ENCODE data around the gene AGAP2. TPM values are rescaled to one million over a fixed set of nuclear protein-coding genes. Genes with fewer than 3 reads are reported as not detected.

The AGAP2 gene
- total and polyA plus RNA-seq, 2 donors (not counting 1 experiment from before 2014, with no cell fraction given), result 22.2 to 27.0 TPM

GRCh38 chr12:57745485-57745881 is 6.9 kb upstream of the AGAP2 start:
- Mint-ChIP-seq H3K27me3 (no peaks in the 10 kb centered on the region), H3K9me3 (ENCODE audit: insufficient read depth) (no peaks in the 10 kb centered on the region), H3K27ac (peak overlapping the region; percentile 91), H3K4me3 (peak overlapping the region; percentile 92), H3K4me1 (peaks cover 47% of the 10 kb centered on the region)
- Histone ChIP-seq H3K27ac (ENCODE audit: low read length in 2 of 2) (peak overlapping the region; percentile 80 to 94), H3K27me3 (replicated peaks in 1 of 4; ENCODE audit: control extremely low read depth in 1 of 4, control insufficient read depth in 3 of 4, insufficient read depth in 4 of 4, low read length in 3 of 4) (no peaks in the 10 kb centered on the region), H3K4me2 (replicated peaks; ENCODE audit: low read depth, low read length, poor library complexity, severe bottlenecking) (peak overlapping the region; percentile 91), H2AFZ (ENCODE audit: insufficient read depth, low read depth, low read length, poor library complexity, severe bottlenecking) (peak overlapping the region; percentile 74), H3K4me3 (ENCODE audit: control extremely low read depth in 1 of 5, extremely low read depth in 1 of 5, insufficient read depth in 1 of 5, low read depth in 2 of 5, low read length in 4 of 5) (peak overlapping the region; percentile 68 to 90 (median 86)), H4K20me1 (ENCODE audit: control insufficient read depth, insufficient read depth, low read length, poor library complexity, severe bottlenecking) (peaks cover 5% of the 10 kb centered on the region), H3K9ac (ENCODE audit: low read length) (peak overlapping the region; percentile 94), H3K36me3 (replicated peaks in 1 of 2; ENCODE audit: control extremely low read depth in 1 of 2, control insufficient read depth in 1 of 2, extremely low read depth in 1 of 2, insufficient read depth in 2 of 2, low read length in 1 of 2) (peaks cover 2 to 36% of the 10 kb centered on the region in 2 experiments), H3K79me2 (ENCODE audit: control insufficient read depth, insufficient read depth, low read length) (peaks cover 50% of the 10 kb centered on the region), H3K4me1 (ENCODE audit: control insufficient read depth in 2 of 2, insufficient read depth in 2 of 2, low read length in 2 of 2) (peaks cover 29 to 47% of the 10 kb centered on the region in 2 donors), H3K9me3 (ENCODE audit: control extremely low read depth in 1 of 3, control insufficient read depth in 2 of 3, insufficient read depth in 1 of 3, low read length in 2 of 3) (no peaks in the 10 kb centered on the region)
- ATAC-seq (ENCODE audit: low read depth) (no peak), DNase-seq (no peak)
- intact Hi-C loops (cut with micrococcal nuclease), result no loop called here
- ChIA-PET CTCF (interaction anchor here (0.8 to 1.5 kb wide), 4 partner anchors 11 to 162 kb away, joined by 3 to 10 read pairs (median 6); partner anchors contain the start of gene OS9), POLR2A (interaction anchor here (0.6 to 1.3 kb wide), 2 partner anchors 11 to 1109 kb away, joined by 4 to 7 read pairs; no protein-coding TSS in a partner anchor)
- 84% methylated on average over 3 of the region's 8 CpGs for WGBS (ENCODE audit: insufficient coverage)
- no peak for TF ChIP-seq EZH2 (IDR thresholded peaks at IDR 0.05; ENCODE audit: borderline replicate concordance, insufficient read depth, low read depth, low read length, poor library complexity, severe bottlenecking)

DNA sequence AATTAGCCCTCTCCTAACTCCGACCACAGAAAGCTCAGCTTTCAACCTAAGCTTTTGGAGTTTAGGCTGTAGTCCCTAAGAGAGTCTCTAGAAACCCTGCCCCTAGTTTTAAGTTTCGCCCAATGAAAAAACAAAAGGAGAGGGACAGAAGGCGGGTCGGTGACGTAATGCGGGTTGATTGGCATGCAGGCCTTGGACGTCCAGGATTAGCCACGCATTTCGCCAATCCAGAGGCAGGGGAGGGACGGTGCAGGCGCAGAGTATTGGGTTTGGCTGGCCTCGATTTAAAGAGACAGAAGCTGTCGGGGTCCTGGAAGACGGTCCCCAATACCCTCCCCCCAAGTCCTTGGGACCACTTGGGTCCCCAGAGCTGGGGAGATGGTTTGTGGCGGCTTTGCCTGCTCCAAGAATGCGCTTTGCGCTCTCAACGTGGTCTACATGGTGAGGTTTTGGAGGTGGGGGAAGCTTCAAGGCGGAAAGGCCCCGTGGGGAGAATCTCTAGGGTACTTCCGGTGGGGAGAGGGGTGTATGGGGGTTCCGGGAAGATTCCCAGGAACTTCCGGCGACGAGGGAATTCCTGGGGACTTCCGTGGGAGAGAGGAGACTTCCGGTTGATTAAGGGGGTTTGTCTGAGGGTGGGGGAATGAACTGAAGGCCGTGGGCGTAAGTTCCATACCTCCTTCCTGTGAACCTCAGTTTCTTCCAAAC is 6.4 kb upstream of the AGAP2 start, which contains the start of gene TSPAN31:
TSPAN31 (plus strand) TSS at position 263 of the 708 bp plus-strand sequence; CDS start at position 379, 116 bp downstream.
- Histone ChIP-seq H3K27me3 (replicated peaks in 1 of 4; ENCODE audit: control extremely low read depth in 1 of 4, control insufficient read depth in 3 of 4, insufficient read depth in 4 of 4, low read length in 3 of 4) (no peaks in the 10 kb centered on the region), H3K9ac (ENCODE audit: low read length) (peak within 1 kb of the TSS; percentile 94), H2AFZ (ENCODE audit: insufficient read depth, low read depth, low read length, poor library complexity, severe bottlenecking) (peak within 1 kb of the TSS; percentile 74), H3K4me3 (ENCODE audit: control extremely low read depth in 1 of 5, extremely low read depth in 1 of 5, insufficient read depth in 1 of 5, low read depth in 2 of 5, low read length in 4 of 5) (peak within 1 kb of the TSS; percentile 68 to 90 (median 86)), H4K20me1 (ENCODE audit: control insufficient read depth, insufficient read depth, low read length, poor library complexity, severe bottlenecking) (peaks cover 11% of the 10 kb centered on the region), H3K9me3 (ENCODE audit: control extremely low read depth in 1 of 3, control insufficient read depth in 2 of 3, insufficient read depth in 1 of 3, low read length in 2 of 3) (no peaks in the 10 kb centered on the region), H3K27ac (ENCODE audit: low read length in 2 of 2) (peak within 1 kb of the TSS; percentile 80 to 94), H3K4me2 (replicated peaks; ENCODE audit: low read depth, low read length, poor library complexity, severe bottlenecking) (peak within 1 kb of the TSS; percentile 91), H3K79me2 (ENCODE audit: control insufficient read depth, insufficient read depth, low read length) (peaks cover 51% of the 10 kb centered on the region), H3K4me1 (ENCODE audit: control insufficient read depth in 2 of 2, insufficient read depth in 2 of 2, low read length in 2 of 2) (peaks cover 33 to 52% of the 10 kb centered on the region in 2 donors), H3K36me3 (replicated peaks in 1 of 2; ENCODE audit: control extremely low read depth in 1 of 2, control insufficient read depth in 1 of 2, extremely low read depth in 1 of 2, insufficient read depth in 2 of 2, low read length in 1 of 2) (peaks cover 2 to 36% of the 10 kb centered on the region in 2 experiments)
- peak; percentile 86 for ATAC-seq (ENCODE audit: low read depth)
- intact Hi-C loops (cut with micrococcal nuclease), result loop anchor here (1.0 to 5.0 kb wide), 4 partner anchors 7 to 113 kb away; partner anchors contain the start of genes B4GALNT1, CDK4, OS9 and TSFM
- TF ChIP-seq, protein P1, sequence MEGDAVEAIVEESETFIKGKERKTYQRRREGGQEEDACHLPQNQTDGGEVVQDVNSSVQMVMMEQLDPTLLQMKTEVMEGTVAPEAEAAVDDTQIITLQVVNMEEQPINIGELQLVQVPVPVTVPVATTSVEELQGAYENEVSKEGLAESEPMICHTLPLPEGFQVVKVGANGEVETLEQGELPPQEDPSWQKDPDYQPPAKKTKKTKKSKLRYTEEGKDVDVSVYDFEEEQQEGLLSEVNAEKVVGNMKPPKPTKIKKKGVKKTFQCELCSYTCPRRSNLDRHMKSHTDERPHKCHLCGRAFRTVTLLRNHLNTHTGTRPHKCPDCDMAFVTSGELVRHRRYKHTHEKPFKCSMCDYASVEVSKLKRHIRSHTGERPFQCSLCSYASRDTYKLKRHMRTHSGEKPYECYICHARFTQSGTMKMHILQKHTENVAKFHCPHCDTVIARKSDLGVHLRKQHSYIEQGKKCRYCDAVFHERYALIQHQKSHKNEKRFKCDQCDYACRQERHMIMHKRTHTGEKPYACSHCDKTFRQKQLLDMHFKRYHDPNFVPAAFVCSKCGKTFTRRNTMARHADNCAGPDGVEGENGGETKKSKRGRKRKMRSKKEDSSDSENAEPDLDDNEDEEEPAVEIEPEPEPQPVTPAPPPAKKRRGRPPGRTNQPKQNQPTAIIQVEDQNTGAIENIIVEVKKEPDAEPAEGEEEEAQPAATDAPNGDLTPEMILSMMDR (IDR thresholded peaks at IDR 0.05), result no peak
- TF ChIP-seq EZH2 (IDR thresholded peaks at IDR 0.05; ENCODE audit: borderline replicate concordance, insufficient read depth, low read depth, low read length, poor library complexity, severe bottlenecking), result no peak
- POLR2A ChIA-PET, result interaction anchor here (0.6 to 1.3 kb wide), 4 partner anchors 9 to 1109 kb away, joined by 3 to 7 read pairs (median 6); no protein-coding TSS in a partner anchor
- WGBS (ENCODE audit: insufficient coverage), result under 1% methylated on average over 21 of the region's 29 CpGs
- Mint-ChIP-seq H3K27me3 (no peaks in the 10 kb centered on the region), H3K27ac (peak within 1 kb of the TSS; percentile 91), H3K4me1 (peaks cover 44% of the 10 kb centered on the region), H3K9me3 (ENCODE audit: insufficient read depth) (no peaks in the 10 kb centered on the region), H3K4me3 (peak within 1 kb of the TSS; percentile 92)
- CTCF ChIA-PET, result interaction anchor here (0.6 to 1.5 kb wide), 4 partner anchors 11 to 331 kb away, joined by 3 to 10 read pairs (median 6); no protein-coding TSS in a partner anchor
- peak; percentile 97 for DNase-seq
